ENCODE data around the gene FBN2.

FBN2 gene

DNA sequence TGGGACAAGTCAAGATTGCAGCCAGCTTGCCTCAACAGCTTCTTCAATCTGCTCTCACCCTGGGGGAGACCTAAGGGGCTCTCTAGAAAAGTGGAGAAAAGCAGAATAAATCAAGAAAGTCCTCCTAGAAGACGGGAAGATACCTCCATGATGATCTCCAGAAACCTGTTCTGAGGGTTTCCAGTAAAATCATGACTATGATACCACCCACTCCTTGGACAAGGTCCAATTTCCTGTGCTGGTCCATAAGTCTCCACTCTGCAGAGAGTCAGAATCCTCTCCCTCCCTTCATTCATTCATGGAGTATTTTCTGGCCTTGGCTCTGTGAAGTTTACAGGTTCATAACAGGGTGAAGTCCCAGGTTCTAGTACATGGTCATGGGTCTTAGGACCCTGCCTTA lies 285.8 kb downstream of the FBN2 start:
- DNase-seq (ENCODE audit: low spot score) = no peak
- in situ Hi-C loops (cut with MboI; ENCODE audit: low sequenced_read_pairs, unreplicated experiment) = no loop called here
- TF ChIP-seq, protein P1, sequence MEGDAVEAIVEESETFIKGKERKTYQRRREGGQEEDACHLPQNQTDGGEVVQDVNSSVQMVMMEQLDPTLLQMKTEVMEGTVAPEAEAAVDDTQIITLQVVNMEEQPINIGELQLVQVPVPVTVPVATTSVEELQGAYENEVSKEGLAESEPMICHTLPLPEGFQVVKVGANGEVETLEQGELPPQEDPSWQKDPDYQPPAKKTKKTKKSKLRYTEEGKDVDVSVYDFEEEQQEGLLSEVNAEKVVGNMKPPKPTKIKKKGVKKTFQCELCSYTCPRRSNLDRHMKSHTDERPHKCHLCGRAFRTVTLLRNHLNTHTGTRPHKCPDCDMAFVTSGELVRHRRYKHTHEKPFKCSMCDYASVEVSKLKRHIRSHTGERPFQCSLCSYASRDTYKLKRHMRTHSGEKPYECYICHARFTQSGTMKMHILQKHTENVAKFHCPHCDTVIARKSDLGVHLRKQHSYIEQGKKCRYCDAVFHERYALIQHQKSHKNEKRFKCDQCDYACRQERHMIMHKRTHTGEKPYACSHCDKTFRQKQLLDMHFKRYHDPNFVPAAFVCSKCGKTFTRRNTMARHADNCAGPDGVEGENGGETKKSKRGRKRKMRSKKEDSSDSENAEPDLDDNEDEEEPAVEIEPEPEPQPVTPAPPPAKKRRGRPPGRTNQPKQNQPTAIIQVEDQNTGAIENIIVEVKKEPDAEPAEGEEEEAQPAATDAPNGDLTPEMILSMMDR (IDR thresholded peaks at IDR 0.05; ENCODE audit: borderline replicate concordance, control extremely low read depth, extremely low read depth, insufficient read depth, missing control alignments) = no peak

- in situ Hi-C loops (cut with MboI; ENCODE audit: low sequenced_read_pairs, unreplicated experiment) = no loop called here
- TF ChIP-seq, protein P1 (IDR thresholded peaks at IDR 0.05; ENCODE audit: borderline replicate concordance, control extremely low read depth, extremely low read depth, insufficient read depth, missing control alignments) = no peak
Observed at GRCh38 chr5:128245974-128246373, 292.1 kb downstream of the FBN2 start.

GRCh38 chr5:128243958-128244582 lies 294.0 kb downstream of the FBN2 start:
- TF ChIP-seq, protein P1 (IDR thresholded peaks at IDR 0.05; ENCODE audit: borderline replicate concordance, control extremely low read depth, extremely low read depth, insufficient read depth, missing control alignments) = no peak
- in situ Hi-C loops (cut with MboI; ENCODE audit: low sequenced_read_pairs, unreplicated experiment) = no loop called here
- no peak for DNase-seq (ENCODE audit: low spot score)

More at GRCh38 chr5:128245974-128246373, 292.1 kb downstream of the FBN2 start:
- DNase-seq (ENCODE audit: low spot score) = no peak

- DNase-seq (ENCODE audit: low spot score) = no peak
- TF ChIP-seq, protein P1 (IDR thresholded peaks at IDR 0.05; ENCODE audit: borderline replicate concordance, control extremely low read depth, extremely low read depth, insufficient read depth, missing control alignments) = no peak
- in situ Hi-C loops (cut with MboI; ENCODE audit: low sequenced_read_pairs, unreplicated experiment) = no loop called here
Observed at GRCh38 chr5:128241051-128241695, 296.9 kb downstream of the FBN2 start.

GRCh38 chr5:128237546-128237945 lies 300.5 kb downstream of the FBN2 start:
- no peak for DNase-seq (ENCODE audit: low spot score)
- in situ Hi-C loops (cut with MboI; ENCODE audit: low sequenced_read_pairs, unreplicated experiment) = no loop called here
- TF ChIP-seq, protein P1 (IDR thresholded peaks at IDR 0.05; ENCODE audit: borderline replicate concordance, control extremely low read depth, extremely low read depth, insufficient read depth, missing control alignments) = no peak

GRCh38 chr5:128237000-128237399 lies 301.0 kb downstream of the FBN2 start:
- in situ Hi-C loops (cut with MboI; ENCODE audit: low sequenced_read_pairs, unreplicated experiment) = no loop called here
- TF ChIP-seq, protein P1 (IDR thresholded peaks at IDR 0.05; ENCODE audit: borderline replicate concordance, control extremely low read depth, extremely low read depth, insufficient read depth, missing control alignments) = no peak
- DNase-seq (ENCODE audit: low spot score) = no peak
